GM19438 (cell line): Measurements from ENCODE around the gene ANKRD27.
"Not testable (repeated sequence)": the region's sequence is repeated elsewhere in the genome, so short reads cannot be mapped to it uniquely, and the experiment has no call there.

ENCODE experiments used
- ATAC-seq: cut with Tn5 transposase; IDR thresholded peaks from one replicate; pipeline ENCODE4 v1.9.1; 2021; ENCODE audit warnings: low read depth; ENCODE audit not compliant: unreplicated experiment

The ANKRD27 gene

DNA sequence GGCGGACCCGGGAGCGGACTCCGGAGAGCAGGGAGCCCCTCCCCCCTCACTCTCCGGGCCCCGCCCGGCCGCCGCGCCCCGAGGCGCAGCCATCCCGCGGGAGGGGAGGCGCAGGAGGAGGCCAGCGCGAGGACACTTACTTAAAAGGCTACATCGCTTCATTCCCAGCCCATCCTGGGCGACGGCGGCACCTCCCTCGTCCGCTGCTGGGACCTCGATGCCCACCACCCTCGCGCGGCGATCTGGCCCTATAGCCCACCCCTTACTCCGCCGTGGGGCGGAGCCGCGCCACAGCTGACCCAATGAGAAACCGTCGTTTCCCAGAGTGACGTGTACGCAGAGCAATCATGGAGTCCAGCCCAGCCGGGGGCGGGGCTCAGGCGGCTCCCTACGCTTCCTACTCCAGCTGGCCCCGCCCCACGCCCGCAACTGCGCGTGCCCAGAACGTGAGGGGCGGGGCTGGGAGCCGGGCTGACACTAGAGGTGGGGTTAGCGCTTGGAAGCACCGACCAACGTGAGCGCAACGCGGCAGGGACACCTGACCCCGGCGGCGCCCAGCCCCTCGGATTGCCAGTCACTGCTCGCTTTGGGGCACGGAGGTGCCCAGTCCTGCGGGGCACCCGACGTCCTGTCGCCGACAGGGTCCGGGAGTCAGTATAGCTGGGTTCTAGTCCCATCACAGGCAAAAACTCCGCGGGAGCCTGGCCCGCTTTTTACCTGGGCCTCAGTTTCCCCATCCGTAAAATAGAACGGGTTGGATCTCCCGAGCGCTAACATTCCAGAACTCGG is at the start of gene ANKRD27:
Gene ANKRD27 (minus strand): TSS at position 250 of the 789 bp plus-strand sequence. CDS start 16,165 bp downstream, outside the sequence.
- peak; percentile 96 for ATAC-seq

DNA sequence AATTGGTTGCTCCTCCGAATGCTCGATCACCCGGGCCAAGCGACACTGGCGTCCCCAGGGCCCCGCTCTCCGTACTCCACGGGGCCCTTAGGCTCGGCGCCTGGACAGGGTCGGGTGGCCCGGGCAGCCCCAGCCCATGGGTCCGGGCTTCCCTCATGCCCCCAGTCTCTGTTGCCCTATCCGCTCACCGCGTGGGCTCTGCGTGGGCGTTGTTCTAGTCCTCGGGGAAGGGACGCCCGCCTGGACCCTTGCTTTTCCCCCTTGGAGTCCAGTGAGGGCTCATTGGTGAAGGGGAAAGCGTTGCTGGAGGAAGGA is 45.9 kb upstream of the ANKRD27 start:
- ATAC-seq: no peak

DNA sequence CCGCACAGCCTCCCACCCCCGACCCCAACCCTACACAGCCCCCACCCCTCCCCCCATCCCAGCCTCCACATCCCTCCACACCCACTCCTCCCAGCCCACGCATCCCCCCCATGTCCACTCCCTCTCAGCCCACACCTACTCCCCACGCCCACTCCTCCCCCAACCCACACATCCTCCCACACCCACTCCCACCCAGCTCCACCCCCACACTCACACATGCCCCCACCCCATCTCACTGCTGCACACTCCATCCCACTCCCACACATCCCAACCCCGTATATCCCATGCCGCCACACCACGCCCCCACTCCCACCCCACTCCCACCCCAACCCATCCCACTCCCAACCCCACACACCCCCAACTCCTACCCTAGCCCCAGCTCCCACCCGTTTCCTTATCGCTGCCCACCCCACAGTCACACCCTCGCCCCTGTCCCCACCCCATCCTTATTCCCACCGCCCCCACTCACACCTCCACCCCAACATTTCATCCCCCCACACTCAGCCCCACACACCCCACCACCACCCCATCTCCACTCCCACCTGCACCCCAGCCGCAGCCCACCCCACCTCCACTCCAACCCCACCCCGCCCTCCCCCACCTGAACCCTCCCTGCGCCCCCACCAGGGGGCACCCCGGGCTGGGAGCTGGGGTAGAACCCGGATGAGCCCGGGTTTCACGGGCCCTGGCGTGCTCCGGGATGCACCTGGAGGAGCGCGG is 45.4 kb upstream of the ANKRD27 start:
- ATAC-seq: no peak

DNA sequence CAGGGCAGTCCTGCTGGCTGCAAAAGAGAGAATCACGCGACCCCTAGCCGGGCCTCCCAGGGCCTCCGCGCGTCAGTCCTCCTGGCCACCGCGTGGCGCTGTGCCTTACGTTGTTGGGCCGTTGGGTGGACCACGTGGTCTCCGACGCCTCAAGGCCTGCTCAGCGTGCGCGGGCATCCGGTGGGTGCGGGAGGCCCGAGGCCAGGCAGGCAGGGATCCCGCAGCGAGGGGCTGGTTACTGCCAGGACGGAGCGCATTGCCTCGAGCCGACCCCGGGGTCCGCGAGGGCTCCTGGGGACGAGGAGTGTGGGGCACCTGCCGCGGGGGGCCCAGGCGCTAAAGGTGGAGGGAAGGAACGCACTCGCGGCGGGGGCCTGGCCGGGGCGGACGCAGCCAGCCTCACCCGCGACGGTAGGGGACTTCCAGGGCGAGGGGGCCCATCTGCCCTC is 44.7 kb upstream of the ANKRD27 start, which contains the start of gene TDRD12:
Gene TDRD12 (plus strand): TSS at position 157 of the 449 bp plus-strand sequence. CDS start 306 bp downstream, outside the sequence.
- ATAC-seq: no peak

DNA sequence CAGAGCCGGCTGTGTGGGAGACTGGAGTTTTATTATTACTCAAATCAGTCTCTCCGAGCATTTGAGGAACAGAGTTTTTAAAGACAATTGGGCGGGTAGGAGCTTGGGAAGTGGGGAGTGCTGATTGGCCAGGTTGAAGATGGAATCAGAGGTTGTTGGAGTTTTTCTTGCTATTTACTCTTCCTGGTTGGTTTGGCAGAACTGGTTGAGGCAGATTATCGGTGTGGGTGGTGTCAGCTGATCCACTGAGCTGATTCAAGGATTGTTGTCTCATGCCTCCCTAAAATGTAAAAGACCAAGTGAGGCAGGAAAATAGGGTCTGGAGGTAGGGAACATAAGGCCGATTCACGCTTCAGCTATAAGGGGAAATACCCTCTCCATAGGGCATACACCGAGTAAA is 43.3 kb upstream of the ANKRD27 start:
- no peak for ATAC-seq

DNA sequence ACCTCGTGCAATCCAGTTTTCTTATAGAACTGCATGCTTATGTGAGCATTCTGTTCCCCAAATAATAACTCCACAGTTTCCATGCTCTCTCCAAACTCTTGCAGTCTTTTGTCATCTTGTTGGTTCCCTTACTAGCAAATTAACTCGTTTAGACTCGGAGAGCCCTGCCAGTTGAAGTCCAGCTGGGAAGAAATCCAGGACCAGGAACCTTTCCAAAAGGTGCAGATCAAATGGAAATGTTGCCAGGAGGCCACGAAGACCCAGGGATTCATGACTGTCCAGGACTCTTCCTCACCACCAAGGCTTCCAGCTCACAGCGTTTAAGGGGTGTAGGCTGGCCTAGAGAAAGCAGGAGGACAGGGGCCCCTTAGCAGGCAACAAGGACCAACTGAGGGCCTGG is 42.5 kb upstream of the ANKRD27 start:
- ATAC-seq: no peak

DNA sequence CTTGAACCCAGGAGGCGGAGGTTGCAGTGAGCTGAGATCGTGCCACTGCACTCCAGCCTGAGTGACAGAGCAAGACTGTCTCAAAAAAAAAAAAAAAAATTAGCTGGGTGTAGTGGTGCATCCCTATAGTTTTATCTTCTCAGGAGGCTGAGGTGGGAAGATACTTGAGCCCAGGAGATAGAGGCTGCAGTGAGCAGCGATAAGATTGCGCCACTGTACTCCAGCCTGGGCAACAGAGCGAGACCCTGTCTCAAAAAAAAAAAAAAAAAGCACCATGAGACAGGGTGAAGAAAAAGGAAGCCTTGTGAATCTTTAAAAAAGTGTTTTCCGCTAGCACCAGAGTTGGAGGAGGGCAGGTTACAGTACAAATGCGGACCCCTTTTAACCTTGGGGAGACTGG is 41.2 kb upstream of the ANKRD27 start:
- not testable (repeated sequence) for ATAC-seq

DNA sequence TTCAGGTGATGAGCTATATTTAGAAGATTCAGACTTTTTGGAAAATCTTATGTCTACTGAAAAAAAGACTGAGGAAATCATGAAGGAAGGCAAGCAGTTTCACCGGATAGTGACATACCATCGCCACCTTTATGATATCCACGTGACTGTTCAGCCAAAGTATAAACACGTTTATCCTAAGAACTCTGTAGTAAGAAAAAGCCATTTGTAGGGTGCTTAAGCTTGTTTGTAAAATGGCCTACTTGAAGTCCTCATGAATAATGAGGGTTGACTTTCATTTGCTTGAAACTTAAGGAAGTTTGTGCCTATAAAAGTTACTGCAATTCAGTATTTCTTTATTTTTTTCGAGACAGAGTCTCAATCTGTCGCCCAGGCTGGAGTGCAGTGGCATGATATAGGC is 36.8 kb upstream of the ANKRD27 start:
- ATAC-seq: no peak

DNA sequence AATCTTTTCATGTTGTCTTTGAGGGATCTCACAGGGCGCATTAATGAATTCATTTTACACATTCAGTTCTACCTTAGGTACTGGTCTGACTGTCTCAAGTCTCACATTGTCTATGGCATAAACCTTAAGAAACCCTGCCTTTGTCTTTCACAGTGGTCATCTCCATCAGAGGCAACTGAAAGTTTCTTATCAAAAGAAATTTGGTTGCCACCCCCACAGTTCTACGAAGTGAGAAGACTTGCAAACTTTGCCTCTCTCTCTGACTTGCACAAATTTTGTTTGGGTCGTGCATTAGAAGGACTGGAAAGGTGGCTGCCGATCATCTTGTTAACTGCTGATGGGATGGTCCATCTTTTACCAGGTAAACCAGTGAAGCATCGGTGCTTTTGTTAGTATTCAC is 34.1 kb upstream of the ANKRD27 start:
- ATAC-seq: no peak

DNA sequence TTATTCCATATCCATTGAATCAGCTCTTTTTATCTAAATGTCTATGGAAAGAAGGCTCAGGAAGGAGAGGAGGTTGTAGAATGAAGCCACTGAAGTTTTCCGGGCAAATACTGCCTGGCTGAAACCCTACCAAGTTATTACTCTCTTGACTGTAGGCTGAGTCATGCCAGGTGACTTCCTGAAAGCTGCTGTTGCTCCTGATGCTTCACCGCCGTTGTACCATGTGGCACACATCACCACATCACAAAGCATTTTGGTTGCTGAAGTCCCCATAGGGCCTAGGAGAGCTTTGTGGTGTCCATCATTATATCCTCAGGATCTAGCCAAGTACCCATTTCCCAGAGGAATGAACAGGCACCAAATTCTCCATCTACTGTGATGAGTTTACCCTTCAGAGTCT is 33.5 kb upstream of the ANKRD27 start:
- no peak for ATAC-seq

DNA sequence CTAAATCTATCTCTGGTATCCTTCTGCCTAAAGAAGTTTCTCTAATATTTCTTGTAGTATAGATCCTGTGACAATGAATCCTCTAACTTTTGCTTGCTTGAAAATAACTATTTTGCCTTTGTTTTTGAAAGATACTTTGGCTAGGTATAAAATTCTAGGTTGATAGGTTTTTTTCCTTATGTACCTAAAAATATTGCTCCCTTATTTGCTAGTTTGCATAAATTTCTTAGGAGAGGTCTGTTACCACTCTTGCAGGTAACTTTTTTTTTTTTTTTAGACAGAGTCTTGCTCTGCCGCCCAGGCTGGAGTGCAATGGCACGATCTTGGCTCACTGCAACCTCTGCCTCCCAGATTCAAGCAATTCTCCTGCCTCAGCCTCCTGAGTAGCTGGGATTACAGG is 29.0 kb upstream of the ANKRD27 start:
- not testable (repeated sequence) for ATAC-seq

DNA sequence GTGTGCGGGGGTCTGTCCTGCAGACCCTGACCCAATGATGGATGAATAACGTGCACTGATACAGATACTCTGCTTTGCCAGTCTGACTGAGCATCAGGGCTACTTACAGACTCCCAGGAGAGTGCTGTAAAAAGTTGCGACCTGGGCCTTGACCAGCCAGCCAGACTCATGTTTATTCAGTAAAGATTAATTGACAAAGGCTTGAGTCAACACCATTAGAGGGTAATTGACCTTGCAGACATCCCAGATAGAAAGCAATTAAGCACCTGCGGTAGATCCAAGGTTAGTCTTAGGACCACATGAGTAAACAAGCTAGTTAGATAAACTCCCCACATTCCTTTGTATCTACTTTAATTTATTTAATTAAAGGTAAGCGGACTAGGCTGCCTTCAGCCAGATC is 27.0 kb upstream of the ANKRD27 start:
- no peak for ATAC-seq

DNA sequence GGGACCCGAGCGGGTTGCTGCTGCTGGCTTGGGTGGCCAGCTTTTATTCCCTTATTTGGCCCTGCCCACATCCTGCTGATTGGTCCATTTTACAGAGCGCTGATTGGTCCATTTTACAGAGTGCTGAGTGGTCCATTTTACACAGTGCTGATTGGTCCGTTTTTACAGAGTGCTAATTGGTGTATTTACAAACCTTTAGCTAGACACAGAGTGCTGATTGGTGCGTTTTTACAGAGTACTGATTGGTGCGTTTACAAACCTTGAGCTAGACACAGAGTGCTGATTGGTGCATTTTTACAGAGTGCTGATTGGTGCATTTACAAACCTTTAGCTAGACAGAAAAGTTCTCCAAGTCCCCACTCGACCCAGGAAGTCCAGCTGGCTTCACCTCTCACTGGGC is 25.1 kb upstream of the ANKRD27 start:
- not testable (repeated sequence) for ATAC-seq

DNA sequence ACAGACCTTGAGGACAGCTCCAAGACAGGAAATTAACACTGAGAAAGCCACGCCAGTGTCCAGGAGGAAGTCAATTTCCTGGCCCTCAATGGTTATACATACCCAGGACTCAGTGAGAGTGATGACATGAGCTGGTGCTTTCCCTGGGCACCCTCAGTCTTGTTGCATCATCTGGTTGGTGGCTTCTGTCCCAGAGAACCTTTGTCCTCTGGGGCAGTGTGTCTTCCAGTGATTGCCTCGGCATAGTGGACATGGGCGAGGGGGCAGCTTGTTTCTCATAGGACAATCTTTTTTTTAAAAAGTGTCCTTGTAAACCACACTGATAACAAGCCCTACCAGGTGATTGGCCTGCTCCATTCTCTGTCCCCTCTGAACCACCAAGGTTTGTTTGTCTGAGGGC is 21.8 kb upstream of the ANKRD27 start:
- not testable (repeated sequence) for ATAC-seq

DNA sequence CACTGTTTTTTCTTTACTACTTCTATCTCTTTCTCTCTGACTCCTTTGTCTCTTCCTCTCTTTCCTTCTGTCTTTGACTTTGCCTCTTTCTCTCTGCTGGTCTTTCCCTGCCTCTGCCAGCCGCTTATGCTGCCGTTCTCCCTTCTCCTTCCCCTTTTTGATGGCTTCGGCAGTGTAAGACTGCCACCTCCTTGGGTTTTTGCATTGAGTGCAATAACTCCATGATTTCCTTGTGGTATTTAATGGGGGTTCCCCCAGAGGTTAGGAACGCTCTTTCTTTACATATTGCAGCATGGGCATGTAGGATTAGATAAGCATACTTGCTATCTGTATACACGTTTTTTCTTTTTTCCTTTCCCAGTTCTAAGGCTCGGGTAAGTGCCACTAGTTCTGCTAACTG is 20.5 kb upstream of the ANKRD27 start:
- ATAC-seq: not testable (repeated sequence)

DNA sequence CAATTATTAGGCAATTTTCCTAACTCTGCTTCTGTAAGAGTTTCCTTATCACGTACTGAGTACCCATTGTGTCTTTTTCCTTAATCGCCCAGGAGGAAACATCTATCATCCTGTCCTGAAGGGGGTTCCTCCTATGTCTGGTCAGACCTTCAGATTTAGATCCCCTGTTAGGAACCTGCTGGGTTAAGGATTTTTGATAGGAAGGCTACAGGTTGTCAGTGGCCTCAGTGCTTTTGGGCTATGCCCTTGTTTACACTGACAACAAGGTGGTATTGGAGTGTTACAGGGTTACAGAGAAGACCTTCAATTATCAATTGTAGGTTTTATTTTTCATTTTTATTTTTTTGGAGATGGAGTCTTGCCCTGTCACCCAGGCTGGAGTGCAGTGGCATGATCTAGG is 19.9 kb upstream of the ANKRD27 start:
- ATAC-seq: not testable (repeated sequence)

DNA sequence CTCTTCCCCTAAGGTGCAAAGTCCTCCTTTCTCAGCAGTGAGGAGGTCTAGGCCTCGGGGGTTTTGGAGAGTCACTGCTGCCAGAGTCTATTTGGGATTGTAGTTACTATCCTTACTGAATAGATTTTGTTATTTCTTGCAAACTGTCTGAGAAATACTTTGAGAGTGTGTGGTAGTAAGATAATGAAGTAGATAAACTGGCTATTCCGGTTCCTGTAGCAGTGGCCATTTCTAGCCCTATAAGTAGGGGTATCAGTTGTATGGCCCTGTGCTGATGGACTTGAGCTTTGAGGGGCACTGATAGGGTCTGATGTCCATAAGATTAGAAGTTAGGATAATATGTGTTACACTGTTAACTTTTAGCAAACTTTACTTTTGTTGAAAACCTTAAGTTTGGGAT is 19.3 kb upstream of the ANKRD27 start:
- ATAC-seq: not testable (repeated sequence)

DNA sequence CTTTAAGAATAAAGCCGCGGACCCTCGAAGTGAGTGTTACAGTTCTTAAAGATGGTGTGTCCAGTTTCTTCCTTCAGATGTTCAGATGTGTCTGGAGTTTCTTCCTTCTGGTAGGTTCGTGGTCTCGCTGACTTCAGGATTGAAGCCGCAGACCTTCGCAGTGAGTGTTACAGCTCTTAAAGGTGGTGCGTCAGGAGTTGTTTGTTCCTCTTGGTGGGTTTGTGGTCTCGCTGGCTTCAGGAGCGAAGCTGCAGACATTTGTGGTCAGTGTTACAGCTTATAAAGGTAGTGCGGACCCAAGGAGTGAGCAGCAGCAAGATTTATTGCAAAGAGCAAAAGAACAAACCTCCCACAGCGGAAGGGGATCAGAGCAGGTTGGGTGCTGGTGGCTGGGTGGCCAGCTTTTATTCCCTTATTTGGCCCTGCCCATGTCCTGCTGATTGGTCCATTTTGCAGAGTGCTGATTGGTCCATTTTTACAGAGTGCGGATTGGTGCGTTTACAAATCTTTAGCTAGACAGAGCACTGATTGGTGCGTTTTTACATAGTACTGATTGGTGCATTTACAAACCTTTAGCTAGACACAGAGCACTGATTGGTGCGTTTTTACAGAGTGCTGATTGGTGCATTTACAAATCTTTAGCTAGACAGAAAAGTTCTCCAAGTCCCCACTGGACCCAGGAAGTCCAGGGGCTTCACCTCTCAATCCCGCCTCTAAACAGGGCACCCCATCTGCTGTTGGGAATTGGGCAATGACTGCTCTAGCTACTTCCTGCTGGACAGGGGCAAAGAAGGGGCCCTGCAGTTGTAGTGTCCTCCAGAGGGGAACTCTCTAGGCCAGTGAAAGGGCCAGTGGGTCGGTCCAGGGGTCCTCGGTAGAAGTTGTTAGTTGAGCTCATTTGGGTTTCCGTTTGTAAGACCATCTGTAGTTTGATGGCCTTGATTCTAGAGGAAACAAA is 18.4 kb upstream of the ANKRD27 start:
- not testable (repeated sequence) for ATAC-seq

DNA sequence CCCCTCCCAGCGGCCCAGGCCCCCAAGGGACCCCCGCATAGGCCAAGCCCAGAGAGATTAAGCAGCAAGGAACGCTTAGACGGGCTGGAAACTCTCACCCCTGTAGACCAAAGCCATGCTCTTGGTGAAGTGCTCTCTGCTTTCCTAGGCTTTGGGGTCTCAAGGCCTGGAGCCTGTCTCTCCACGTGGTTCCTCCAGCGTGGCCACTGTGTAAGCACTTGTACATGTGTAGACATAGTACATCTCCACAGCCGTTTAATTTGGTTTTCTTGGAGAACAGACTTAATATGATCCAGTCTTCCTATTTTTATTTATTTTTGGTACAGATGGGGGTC is 17.7 kb upstream of the ANKRD27 start:
- ATAC-seq: no peak

DNA sequence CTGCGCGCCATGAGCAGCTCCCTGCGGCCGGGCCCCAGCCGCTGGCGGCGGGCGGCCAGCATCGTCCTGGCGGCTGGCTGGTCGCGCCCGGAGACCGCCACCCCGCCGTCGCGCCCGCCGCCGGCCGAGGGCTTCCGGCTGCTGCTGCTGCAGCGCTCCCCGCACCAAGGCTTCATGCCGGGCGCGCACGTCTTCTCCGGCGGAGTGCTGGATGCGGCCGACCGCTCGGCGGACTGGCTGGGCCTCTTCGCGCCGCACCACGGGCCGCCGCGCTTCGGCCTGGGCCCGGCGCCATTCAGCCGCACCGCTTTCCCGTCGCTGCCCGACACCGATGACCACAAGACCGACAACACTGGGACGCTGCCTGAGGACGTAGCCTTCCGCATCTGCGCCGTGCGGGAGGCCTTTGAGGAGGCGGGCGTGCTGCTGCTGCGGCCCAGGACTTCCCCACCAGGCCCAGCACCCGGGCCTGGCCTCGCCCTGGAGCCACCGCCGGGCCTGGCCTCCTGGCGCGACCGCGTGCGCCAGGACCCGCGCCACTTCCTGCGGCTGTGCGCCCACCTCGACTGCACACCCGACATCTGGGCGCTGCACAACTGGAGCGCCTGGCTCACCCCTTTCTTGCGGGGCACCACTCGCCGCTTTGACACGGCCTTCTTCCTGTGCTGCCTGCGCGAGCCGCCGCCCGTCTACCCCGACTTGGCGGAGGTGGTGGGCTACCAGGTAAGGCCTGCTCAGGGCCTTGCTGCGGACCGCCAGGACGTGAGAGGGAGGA is 17.2 kb upstream of the ANKRD27 start:
- ATAC-seq: peak; percentile 53
